NCI-H2029 treated with DMSO at 0.1 percent for 48 hours (cell line): ENCODE measurements around the gene C11orf24.
"Not testable (repeated sequence)": the region's sequence is repeated elsewhere in the genome, so short reads cannot be mapped to it uniquely, and the experiment has no call there.

Experiments used
- DNase-seq: peaks from one replicate; lab custom pipeline; 2025; lab: John Stamatoyannopoulos, UW

C11orf24 gene

DNA sequence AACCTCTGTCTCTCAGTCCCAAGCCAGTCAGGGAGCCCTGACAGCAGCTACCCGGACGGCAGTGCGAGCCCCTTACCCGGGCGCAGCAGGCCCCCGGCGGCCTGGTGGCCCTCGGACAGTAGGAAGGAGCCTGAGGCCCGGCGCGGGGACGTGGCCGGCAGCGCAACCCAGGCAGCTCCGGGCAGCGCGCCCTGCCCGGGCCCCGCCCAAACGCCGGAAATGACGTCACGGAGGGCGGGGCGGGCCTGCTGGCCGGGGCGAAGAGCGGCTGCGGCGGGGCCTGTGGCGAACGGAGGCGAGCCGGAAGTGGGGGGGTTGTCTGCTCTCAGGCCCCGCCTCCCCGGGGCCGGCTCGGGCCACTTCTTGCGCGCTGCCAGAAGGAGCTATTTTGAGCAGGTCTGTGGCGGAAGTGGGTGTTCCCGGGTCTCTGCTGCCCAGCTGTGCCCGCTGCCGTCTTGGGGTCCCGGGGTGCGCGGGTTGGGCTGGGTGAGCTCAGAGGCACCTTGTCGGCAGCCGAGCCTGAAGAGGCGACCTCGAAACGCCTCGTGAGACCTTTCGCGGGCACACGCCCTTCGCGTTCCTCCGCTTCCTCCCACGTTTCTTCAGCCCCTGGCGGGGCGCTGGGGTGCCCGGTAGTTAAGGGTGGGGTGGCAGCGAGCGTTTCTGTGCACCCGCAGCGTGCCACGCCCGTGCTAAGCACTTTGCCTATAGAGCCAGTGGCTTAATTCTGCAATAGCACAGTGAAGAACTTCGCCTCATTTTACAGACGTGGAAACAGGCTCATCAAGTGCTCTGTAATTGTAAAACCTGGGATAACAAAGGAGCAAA is at the start of gene C11orf24:
TSS of gene C11orf24 (minus strand) at position 193 of the 828 bp plus-strand sequence. CDS start 8,206 bp downstream, outside the sequence.
- peak; percentile 84 for DNase-seq

DNA sequence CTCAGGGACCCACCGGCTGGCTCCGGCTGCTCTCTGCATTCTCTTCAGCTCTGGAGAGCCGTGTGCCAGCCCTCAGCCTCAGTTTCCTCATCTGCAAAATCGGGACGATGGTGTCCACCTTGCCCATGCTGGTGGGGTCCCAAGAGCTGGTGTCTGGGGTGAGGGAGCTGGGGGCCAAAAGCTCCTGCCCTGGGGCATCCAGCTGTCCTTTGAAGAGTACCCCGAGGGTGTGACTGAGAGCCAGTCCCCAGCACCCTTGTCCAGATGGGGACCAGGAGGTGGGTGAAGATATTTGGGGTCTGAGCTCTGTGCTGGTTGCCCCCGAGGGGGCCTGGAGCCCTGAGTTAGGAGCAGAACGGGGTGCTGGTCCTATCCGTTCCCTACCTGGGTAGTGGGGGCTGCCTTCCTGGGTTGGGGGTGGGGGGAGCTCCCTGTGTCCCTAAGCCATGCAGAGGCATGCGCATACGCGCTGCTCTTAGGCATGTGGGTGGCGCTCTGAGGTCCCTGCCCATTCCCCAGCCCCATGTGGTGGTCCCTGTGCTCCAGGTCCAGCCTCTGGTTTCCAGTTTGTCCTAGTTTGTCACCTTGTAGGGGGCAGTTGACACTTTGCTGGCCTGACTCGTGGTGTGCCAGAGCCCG is 45.5 kb upstream of the C11orf24 start:
- DNase-seq = no peak

DNA sequence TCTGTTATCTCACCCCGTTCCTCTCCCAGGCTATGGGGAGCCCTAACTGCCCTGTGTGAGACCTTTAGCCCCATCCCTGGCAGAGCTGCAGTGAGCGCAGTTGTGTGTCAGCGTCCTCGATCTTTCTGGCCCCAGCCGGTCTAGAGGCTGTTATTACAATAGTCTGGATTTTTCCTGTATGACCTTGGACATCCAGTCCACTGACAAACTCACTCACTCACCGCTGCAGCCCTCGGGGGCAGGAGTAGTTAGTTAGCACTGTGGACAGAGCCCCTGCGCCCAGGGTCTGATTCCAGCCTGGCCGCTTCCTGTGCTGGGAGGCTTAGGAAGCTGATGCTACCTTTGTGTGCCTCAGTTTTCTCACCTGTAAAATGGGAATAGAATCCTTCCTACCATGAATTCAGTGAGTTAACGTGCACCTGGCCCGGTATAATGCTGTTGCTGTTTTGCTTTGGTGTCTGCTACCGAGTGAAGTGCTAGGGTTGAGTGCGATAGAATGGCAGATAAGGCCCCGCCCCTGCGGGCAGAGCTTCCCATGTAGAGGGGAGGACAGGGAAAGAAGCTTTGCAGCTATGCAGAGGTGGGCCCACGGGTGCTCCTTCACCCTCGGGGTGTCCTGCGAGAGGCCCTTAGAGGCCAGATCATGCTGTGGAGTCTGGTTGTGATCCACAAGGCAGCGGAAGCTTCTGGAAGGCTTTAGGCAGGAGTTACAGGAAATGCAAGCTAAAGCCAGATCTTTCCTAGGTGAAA is 43.6 kb upstream of the C11orf24 start:
- DNase-seq = no peak

DNA sequence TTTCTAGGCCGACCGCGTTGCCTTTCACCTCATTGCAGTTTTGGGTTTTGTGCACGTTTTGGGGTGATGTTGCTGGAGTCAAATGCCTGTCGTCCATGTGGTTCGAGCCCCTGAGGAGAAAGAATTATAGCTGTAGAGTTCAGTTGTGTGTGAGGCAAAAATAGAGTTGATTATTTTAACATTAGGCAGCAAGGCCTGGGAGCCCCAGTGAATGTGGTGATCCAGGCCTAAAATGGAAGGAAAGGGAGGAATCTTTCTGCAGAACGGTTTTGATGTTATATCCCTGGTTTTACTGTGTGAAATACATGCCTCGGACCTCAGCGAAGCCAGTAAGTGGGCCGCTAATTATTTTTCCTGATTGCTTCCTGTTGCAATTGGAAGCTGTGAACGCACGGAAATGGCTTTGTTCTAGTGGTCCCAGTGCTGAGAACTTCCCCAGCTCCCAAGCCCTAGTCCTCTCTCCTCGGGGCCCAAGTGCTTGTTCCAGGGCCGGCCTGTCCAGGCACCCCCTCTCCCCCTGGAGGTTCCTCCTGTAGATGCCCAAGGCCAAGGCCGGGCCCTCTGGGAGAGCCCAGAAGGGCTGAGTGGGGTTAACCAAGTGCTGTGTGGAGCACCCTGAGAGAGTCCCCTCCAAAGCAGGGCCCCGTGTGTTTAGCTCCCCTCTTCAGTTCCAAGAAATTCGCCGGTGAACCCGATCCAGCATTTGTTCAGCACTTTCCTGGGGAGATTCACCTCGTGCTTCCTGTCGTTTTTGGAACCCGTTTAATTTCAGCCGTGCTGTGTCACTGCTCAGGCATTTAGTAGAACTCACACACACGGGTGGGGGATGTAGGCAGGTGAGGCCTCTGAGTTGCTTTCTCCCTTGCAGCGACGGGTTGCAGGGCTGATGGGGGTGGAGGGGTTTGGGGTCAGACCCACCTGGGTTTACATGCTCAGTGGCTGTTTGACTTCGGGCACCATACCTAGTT is 42.7 kb upstream of the C11orf24 start:
- DNase-seq = peak; percentile 54

DNA sequence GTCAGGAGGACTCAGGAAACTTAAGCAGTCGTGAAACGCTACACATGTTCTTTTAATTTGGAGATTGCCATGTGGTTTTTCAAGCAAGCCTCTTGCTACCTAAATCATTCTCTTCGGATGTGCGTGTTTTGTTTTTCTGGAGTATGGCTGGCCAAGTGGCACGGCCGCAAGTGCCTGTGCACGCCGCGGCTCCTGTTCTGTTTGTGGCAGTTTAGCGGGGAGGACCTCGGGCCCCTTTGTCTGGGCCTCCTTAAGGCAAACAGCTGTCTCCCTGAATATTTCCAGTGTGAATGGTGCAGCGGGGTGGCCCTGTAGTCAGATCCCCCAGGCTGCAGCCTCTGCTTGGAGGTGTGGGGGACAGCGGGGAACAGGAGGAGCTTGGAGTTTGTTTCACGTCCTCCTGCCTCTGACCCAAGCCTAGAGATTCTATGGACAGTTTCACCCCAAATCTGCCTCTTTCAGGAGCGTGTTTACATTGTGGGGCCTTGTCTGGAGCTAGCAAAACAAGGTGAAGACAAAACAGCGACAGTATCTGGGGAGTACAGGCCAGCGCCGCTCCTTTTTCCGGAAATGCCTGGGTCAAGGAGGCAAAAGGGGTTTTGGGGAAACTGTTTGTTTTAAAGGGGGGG is 41.9 kb upstream of the C11orf24 start:
- DNase-seq = peak; percentile 22

DNA sequence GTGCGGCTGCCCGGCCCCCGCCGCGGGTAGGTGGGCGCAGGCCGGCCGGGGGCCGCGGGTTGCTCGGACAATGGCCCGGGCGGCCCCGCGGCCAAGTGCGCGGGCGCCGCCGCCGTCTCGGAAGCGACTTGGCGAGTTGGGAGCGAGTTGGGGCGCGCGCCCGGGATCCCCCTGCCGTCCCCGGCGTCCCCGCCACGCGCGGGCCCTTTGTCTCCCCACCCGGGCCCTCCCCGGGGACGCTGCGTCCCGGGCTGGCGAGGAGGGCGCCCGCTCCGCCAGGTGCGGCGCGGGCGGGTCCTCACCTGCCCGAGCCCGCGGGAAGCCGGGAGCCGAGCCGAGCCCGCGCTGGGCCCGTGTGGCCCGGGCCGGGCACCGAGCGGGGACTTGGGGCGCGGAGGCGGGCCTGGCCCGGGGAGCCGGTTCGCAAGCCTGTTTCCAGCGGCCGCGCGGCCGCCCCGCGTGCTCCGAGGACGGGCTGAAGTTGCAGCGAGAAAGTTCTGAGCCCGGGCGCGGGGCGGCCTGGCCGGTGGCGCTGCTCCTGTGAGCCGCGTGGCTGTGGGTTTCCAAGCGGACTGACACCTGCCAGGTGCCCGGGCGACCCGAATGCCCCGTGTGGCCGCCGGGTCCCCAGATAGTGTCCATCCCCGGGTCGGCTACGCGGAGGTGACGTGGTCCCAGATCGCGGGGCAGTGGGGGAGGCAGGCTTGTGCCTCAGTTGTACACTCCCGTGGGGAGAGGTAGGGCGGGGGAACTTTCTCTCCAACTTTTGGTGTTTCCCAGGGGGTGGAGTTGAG is 41.2 kb upstream of the C11orf24 start:
- no peak for DNase-seq

DNA sequence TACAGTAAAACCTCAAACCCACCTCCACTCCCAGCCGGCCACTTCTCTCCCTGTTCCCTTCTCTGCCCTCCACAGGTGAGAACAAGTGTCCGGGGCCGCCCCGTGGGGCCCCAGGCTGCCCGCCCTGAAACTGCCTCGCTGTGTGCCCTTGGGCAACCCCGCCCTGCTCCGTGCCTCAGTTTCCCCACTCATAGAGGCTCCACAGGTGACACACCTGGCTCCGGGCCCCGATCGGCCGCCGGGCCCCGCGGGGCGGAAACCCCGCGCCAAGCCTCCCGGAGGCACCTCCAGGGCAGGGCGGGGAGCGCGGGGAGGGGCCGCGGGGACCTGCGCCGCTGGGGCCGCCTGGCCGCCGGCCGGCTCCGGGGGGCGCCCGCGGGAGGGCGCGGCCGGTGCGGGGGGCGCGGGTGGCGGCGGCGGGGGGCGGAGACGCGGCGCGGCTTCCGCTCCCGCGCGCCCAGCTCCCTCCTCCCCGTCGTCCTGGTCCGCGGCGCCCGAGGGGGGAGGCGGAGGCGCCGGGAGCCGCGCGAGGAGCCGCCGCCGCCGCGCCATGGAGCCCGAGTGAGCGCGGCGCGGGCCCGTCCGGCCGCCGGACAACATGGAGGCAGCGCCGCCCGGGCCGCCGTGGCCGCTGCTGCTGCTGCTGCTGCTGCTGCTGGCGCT is 40.5 kb upstream of the C11orf24 start, which contains the start of gene LRP5:
TSS of gene LRP5 (plus strand) at position 475 of the 663 bp plus-strand sequence. CDS start at position 599, 124 bp downstream.
- no peak for DNase-seq

DNA sequence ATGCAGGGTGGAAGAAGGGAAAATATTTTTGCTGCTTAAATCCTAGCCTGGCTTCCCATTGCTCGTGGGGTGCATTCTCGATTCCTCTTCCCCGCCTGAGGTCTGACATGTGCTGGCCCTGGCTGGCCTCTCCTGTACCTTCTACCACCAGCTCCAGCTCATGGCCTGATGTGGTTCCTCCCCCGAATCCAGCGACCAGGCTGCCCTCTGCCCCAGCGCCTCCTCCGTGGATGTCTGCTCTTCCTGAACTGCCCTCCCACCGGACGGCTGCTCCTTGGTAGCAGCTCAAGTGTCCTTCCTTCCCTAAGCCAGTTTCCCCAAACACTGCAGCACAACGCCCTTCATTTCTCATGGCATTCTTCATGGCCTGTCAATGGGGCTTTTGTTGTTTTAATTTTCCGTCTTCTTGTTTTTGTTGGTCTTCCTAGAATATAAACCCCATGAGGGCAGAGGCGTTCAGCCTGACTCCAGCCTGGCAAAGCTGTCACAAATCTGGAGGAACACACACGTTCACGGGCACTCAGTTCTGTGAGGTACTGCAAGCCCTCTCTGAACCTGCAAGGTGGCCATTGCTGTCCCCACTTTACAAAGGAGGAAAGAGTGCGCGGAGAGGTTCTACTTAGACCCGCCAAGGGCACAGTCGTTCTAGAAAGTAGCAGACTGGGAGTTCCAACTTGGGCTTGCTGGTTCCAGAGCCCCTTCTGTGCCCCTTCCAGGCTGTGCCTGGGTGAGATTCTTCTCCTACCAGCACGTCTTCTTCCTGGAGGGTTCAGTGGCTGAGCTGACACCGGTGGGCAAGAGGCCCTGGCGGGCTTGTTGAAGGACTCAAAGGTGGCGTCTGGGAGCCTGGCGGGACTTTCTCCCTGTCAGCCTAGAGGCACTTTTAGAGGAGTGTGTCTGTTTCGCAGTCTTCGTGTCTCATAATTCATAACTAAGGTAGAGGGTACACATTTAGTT is 39.7 kb upstream of the C11orf24 start:
- DNase-seq = no peak

DNA sequence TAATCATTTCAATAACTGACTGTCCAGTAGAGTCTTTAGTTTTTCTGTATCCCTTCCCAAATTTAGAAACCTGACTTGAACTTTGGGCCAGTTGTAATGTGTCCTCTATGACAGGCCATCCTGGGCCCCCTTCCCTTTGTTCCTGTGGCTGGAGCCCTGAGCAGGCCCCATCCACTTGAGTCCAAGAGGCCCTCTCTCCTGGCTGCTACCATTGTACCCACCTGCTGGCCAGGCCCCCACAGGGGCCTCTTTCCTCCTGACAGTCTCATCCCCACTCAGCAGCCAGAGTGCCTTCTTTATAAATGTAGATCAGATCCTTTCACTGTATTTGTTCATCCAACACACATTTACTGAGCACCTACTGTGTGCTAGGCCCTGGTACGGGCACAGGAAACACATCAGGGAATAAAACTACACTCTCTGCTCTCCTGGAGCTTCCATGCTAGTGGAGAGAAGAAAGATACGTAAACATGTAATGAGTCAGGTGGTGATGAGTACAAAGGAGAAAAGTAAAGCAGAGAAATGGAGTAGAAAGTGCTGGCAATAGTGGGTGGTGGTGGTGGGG is 37.9 kb upstream of the C11orf24 start:
- no peak for DNase-seq

DNA sequence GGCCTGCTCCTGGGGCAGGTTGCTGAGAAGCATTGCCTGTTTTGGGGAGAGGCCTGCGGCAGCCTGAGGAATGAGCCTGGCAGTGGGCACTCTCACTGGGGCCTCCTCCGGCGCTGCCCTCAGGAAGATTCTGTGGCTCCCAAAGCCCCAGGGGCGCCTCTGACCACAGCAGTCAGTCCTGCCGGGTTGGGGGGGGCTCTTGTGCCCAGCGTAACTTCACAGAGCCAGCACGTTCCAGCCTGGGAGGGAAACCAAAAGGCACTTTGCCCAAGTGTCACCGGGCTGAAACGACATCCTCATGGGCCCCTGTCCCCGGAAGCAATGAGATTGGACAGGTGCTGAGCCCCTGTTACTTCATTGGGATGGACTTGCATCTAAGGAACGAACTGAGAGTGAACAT is 36.3 kb upstream of the C11orf24 start:
- DNase-seq = no peak

DNA sequence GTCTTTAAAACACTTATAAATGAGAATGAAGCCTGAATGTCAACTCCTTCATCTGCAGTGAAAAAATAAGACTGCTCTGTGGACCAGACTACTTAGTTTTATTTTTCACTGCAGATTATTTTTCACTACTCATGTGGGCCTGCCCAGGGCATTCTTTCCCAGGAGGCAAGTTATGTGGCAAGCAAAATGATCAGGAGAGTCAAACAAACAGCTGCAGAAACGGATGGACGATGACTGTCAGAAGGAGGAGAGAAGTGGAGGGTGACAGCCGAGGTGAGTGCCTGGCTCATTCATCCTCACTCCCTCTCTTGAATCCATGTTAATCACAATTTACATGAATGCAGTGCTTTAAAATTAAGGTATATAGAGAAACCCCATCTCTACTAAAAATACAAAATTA is 34.9 kb upstream of the C11orf24 start:
- no peak for DNase-seq

DNA sequence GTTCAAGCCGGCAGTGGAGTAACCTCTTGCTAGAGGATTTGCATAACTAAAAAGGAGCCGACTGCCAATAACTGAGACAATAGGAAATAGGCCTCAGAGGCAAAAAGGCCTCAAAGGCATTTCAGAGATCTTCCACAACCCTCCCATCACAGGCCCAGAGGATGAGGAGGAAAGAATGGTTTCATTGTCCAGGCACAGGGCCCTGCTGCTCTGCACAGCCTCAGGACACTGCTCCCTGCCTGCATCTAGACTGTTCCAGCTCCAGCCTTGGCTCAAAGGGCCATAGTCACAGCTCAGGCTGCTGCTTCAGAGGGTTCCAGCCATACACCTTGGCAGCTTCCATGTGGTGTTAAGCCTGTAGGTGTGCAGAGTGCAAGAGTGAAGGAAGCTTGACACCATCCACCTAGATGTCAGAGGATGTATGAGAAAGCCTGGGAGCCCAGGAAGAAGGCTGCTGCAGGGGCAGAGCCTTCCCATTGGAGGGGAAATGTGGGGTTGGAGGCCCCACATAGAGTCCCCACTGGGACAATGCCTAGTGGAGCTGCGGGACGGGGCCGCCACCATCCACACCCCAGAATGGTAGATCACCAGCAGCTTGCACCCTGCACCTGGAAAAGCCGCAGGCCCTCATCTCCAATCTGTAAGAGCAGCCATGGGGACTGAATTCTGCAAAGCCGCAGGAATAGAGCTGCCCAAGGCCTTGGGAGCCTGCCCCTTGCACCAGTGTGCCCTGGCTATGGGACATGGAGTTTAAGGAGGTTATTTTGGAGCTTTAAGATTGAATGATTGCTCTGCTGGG is 32.4 kb upstream of the C11orf24 start:
- no peak for DNase-seq

DNA sequence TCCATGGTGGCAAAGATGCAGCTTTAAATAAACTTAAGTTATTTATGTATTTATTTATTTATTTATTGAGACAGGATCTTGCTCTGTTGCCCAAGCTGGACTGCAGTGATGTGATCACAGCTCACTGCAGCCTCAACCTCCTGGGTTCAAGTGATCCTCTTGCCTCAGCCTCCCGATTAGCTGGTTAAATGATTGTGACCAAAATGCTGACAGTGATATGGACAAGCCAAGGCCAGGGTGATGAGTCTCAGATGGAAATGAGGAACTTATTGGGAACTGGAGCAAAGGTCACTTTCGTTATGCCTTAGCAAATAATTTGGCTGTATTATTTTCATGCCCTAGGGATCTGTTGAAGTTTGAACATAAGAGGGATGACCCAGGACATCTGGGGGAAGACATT is 31.3 kb upstream of the C11orf24 start:
- no peak for DNase-seq

DNA sequence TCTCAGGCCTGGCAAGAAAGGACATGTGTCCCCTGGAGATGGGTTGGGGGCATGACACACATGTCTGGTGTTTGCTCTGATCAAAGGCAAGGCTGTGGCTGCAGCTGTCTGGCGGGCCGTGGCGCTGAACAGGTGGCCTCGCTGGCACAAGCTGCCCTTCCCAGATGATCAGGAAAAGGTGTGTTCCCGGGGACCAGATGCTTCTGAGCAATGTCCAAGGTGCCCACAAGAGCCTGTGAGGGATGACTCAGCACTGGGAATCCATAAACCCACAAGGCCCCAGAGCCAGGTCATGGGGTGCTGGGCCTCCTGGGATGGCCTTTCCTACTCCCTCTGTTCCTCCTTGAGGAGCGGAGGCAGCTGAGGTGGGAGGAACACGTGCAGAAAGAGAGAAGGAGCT is 30.9 kb upstream of the C11orf24 start:
- DNase-seq = no peak

DNA sequence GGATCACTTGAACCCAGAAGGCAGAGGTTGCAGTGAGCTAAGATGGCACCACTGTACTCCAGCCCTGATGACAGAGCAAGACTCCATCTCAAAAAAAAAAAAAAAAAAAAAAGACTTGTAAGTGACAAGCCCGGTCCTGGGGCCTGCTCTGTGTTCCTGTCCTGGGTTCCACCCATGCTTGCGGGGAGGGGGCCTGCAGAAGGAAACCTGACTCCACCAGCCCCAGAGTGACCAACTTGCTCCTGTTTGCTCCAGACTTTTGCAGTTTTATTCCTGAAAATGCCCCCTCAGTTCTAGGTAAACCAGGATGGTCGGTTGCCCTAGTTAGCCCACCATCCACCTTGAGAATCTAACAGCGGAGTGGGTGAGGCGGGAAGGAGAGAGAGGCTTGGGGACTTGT is 30.5 kb upstream of the C11orf24 start:
- DNase-seq = no peak

DNA sequence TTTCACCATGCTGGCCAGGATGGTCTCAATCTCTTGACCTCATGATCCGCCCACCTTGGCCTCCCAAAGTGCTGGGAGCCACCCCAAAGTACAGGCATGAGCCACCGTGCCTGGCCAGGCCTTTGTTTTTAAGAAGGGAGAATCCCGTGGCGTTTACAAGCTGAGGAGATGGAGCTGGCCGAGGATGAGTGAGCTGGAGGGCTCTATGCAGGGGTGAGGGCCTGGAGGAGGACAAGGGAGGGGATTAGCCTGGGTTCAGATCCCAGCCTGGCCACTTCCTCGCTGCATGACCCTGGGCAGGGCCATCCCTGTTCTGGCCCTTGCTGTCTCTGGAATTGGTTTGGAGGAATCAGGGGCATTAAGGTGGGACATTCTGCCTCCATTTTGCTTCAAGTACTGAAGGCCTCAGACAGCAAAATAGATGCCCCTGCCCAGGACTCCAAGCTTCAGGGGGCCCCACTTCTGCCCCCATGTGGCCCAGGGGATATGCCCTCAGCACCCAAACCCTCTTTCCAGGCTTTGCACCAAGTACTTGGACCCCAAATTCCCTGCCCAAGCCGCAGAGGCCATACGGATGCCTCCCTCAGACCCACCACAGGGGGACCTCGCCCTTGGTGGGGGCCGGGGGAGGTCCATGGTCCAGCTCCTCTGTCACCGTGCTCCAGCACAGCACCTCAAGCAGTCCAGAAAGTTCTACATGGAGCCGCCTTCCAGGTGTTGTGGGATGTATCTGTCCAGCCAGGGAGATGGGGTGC is 28.5 kb upstream of the C11orf24 start:
- DNase-seq = no peak

DNA sequence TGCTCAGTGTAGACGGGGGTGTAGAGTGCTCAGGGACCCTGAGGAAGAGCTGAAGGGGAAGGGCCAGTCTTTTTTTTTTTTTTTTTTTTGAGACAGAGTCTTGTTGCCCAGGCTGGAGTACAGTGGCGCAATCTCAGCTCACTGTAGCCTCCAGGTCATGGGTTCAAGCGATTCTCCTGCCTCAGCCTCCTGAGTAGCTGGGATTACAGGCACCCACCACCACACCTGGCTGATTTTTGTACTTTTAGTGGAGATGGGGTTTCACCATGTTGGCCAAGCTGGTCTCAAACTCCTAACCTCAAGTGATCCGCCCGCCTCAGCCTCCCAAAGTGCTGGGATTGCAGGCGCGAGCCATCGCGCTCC is 27.7 kb upstream of the C11orf24 start:
- DNase-seq = not testable (repeated sequence)
